Ishikawa (cell line): ENCODE data around the gene UGT1A8.

ENCODE experiments used
- CEBPB ChIP-seq: IDR thresholded peaks from 2 replicates; pipeline ENCODE4 v1.6.1; 2012
- CREB1 ChIP-seq: IDR thresholded peaks from 2 replicates; pipeline ENCODE4 v1.6.1; 2012; ENCODE audit warnings: low read depth
- EGR1 ChIP-seq: IDR thresholded peaks from 2 replicates; pipeline ENCODE4 v1.6.1; 2012
- EP300 ChIP-seq: IDR thresholded peaks from 2 replicates; pipeline ENCODE4 v1.6.1; 2012; ENCODE audit warnings: borderline replicate concordance
- RAD21 ChIP-seq: IDR thresholded peaks from 2 replicates; pipeline ENCODE4 v1.6.1; 2012; ENCODE audit warnings: low read depth
- TAF1 ChIP-seq: IDR thresholded peaks from 2 replicates; pipeline ENCODE4 v1.6.1; 2012; ENCODE audit warnings: low read depth, mild to moderate bottlenecking
- ZBTB7A ChIP-seq: IDR thresholded peaks from 2 replicates; pipeline ENCODE4 v1.6.1; 2012; ENCODE audit warnings: low read depth

DNA sequence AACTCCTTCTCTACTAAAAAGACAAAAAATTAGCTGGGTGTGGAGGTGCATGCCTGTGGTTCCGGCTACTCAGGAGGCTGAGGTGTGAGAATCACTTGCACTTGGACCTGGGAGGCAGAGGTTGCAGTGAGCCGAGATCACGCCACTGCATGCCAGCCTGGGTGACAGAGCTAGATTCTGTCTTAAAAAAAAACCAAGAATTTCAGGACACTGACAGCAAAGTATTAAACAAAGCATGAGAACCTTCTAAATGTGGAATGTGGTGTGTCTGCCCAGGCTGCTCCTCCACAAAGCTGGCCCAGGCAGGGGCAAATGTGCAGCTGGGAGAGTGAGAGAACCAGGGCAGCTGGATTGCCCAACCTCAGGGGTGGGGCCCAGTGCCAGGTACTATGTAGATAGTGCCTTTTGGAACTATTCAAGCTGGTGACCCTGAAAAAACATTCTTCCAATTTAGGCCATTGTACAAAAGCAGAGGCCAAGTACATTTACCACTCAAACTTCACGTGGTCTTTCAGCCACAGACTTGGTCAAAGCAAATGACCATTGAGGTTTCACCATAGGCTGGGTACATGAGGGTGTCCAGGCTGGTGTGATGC is 88.6 kb downstream of the UGT1A8 start:
- no peak for TF ChIP-seq EP300
- no peak for TF ChIP-seq TAF1
- no peak for TF ChIP-seq EGR1
- no peak for TF ChIP-seq RAD21
- TF ChIP-seq CEBPB: no peak
- no peak for TF ChIP-seq ZBTB7A
- TF ChIP-seq CREB1: no peak
